K562 (cell line): ENCODE results near the gene MAP7D1. TPM values are rescaled to one million over a fixed set of nuclear protein-coding genes. Genes with fewer than 3 reads are reported as not detected.
A peak's percentile ranks its signal among the peaks of the same experiment; 100 is the strongest.

Source experiments
- GMEB1 ChIP-seq: fragments of 250-450 bp; sonication (Bioruptor Pico); IDR thresholded peaks from 2 replicates; pipeline ENCODE4 v1.4.0; 2020; ENCODE audit warnings: mild to moderate bottlenecking
- HDAC1 ChIP-seq, 2 experiments: fragments of 450-650 bp; IDR thresholded peaks; 2 replicates each; pipeline ENCODE4 v1.6.1; 2016 to 2017; ENCODE audit warnings: inconsistent platforms in 1 of 2, mild to moderate bottlenecking in 1 of 2, moderate library complexity in 1 of 2
- MLLT1 ChIP-seq, 2 experiments: fragments of 450-650 bp; IDR thresholded peaks; 2 replicates each; pipeline ENCODE4 v1.6.1; 2016
- NR1H2 ChIP-seq: sonication (generic); formaldehyde crosslinking; IDR thresholded peaks from 2 replicates; pipeline ENCODE4 v1.4.0; 2020; ENCODE audit warnings: mild to moderate bottlenecking, missing genetic modification reagents
- PYGO2 ChIP-seq: fragments of 450-650 bp; IDR thresholded peaks from 2 replicates; pipeline ENCODE4 v1.6.1; 2016; ENCODE audit warnings: mild to moderate bottlenecking, missing genetic modification characterization, moderate library complexity, missing compliant biosample characterization
- SMC3 ChIP-seq: conservative IDR thresholded peaks from 2 replicates; pipeline ENCODE4 v1.6.1; 2011; ENCODE audit warnings: low read depth, low read length, improper control_type of control experiment; ENCODE audit not compliant: insufficient read depth
- SRF ChIP-seq, 2 experiments: fragments of 250-450, 450-650 bp in 1 of 2; sonication (Bioruptor Pico) in 1 of 2; sonication (generic) in 1 of 2; formaldehyde crosslinking; IDR thresholded peaks; 2 replicates each; pipeline versions ENCODE4 v1.5.0 to v1.5.1; 2020 to 2022; ENCODE audit warnings: mild to moderate bottlenecking in 1 of 2, missing genetic modification reagents in 1 of 2
- TGIF2 ChIP-seq: sonication (generic); formaldehyde crosslinking; IDR thresholded peaks from 2 replicates; pipeline ENCODE4 v1.8.1; 2022; ENCODE audit warnings: mild to moderate bottlenecking, missing genetic modification reagents, moderate library complexity
- TOE1 ChIP-seq, 2 experiments: fragments of 450-650 bp in 1 of 2; sonication (generic) in 1 of 2; formaldehyde crosslinking in 1 of 2; IDR thresholded peaks; 2 replicates each; pipeline versions ENCODE4 v1.7.1 to v1.8.0; 2016 to 2022; ENCODE audit warnings: borderline replicate concordance in 2 of 2, mild to moderate bottlenecking in 2 of 2, antibody characterized with exemption in 1 of 2, inconsistent platforms in 1 of 2, low read depth in 1 of 2, missing genetic modification reagents in 1 of 2, moderate library complexity in 1 of 2
- ZBTB49 ChIP-seq: sonication (generic); formaldehyde crosslinking; IDR thresholded peaks from 2 replicates; pipeline ENCODE4 v1.8.0; 2022; ENCODE audit warnings: missing genetic modification reagents, mild to moderate bottlenecking, borderline replicate concordance
- ZNF75A ChIP-seq: fragments of 450-650 bp; formaldehyde crosslinking; IDR thresholded peaks from 2 replicates; pipeline ENCODE4 v1.4.0; 2020; ENCODE audit warnings: mild to moderate bottlenecking
- polyA plus RNA-seq, 8 experiments: library from polyadenylated mRNA; depleted of rRNA in 4 of 8; stranded (reverse) in 5 of 8; unstranded in 3 of 8; fragments of >200 nt; fragmentation: Nextera tagmentation in 2 of 8; fragmentation: Illumina TruSeq in 1 of 8; extraction: Ambion mirVana in 2 of 8; extraction: Trizol in 1 of 8; gene quantifications; 2 replicates each; pipeline versions ENCODE4 v1.2.1 to v1.2.3, GENCODE V29; 2011 to 2014; ENCODE audit warnings: inconsistent platforms in 1 of 8, missing spikeins in 1 of 8
- total RNA-seq, 7 experiments: library from RNA; depleted of rRNA in 6 of 7; stranded (reverse); fragments of >200 nt in 6 of 7; fragmentation: Illumina TruSeq in 2 of 7; extraction: Trizol in 2 of 7; gene quantifications; 2 replicates each; pipeline versions ENCODE4 v1.2.1 to v1.2.3, GENCODE V29; 2011 to 2021; ENCODE audit warnings: low replicate concordance in 1 of 7
- TF ChIP-seq, protein P1 (sequence below): fragments of 450-650 bp; IDR thresholded peaks from 2 replicates; pipeline ENCODE4 v1.6.1; 2016
- TF ChIP-seq, protein P2 (sequence below): fragments of 250-450 bp; sonication (Bioruptor Pico); IDR thresholded peaks from 2 replicates; pipeline ENCODE4 v1.5.0; 2021
- TF ChIP-seq, protein P3 (sequence below): fragments of 450-650 bp; IDR thresholded peaks from 2 replicates; pipeline ENCODE4 v1.7.1; 2018; ENCODE audit warnings: mild to moderate bottlenecking, low read depth; ENCODE audit not compliant: partially characterized antibody

MAP7D1 gene
- total and polyA plus RNA-seq, 9 of the 15 experiments (the other 6 are each of a cell fraction or from before 2014, with no cell fraction given) = 3.6 to 108 (median 34.5) TPM

- TF ChIP-seq PYGO2 (tag) = no peak
- TF ChIP-seq GMEB1 (CRISPR knock-in tag) = 0 out of 2 replicates have a peak, but pooled peaks have one; percentile 22
- TF ChIP-seq HDAC1 (IDR thresholded peaks at IDR 0.05) = peak in 1 of 2 experiments; percentile 80; a peak in 1 of 4 replicates
- TF ChIP-seq, protein P1, sequence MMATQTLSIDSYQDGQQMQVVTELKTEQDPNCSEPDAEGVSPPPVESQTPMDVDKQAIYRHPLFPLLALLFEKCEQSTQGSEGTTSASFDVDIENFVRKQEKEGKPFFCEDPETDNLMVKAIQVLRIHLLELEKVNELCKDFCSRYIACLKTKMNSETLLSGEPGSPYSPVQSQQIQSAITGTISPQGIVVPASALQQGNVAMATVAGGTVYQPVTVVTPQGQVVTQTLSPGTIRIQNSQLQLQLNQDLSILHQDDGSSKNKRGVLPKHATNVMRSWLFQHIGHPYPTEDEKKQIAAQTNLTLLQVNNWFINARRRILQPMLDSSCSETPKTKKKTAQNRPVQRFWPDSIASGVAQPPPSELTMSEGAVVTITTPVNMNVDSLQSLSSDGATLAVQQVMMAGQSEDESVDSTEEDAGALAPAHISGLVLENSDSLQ = peak; percentile 52; the same call in 1 of the 2 replicates
- 0 out of 2 replicates have a peak, but pooled peaks have one; percentile 3 for TF ChIP-seq SMC3
- TF ChIP-seq TOE1 (IDR thresholded peaks at IDR 0.05; ENCODE audit: borderline replicate concordance) = peak; percentile 73
- no peak for TF ChIP-seq TOE1 (CRISPR knock-in tag; IDR thresholded peaks at IDR 0.05; ENCODE audit: borderline replicate concordance, low read depth)
- TF ChIP-seq NR1H2 (CRISPR knock-in tag) = no peak
- TF ChIP-seq, protein P2, sequence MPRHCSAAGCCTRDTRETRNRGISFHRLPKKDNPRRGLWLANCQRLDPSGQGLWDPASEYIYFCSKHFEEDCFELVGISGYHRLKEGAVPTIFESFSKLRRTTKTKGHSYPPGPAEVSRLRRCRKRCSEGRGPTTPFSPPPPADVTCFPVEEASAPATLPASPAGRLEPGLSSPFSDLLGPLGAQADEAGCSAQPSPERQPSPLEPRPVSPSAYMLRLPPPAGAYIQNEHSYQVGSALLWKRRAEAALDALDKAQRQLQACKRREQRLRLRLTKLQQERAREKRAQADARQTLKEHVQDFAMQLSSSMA (CRISPR knock-in tag) = 0 out of 2 replicates have a peak, but pooled peaks have one; percentile 20
- TF ChIP-seq, protein P3, sequence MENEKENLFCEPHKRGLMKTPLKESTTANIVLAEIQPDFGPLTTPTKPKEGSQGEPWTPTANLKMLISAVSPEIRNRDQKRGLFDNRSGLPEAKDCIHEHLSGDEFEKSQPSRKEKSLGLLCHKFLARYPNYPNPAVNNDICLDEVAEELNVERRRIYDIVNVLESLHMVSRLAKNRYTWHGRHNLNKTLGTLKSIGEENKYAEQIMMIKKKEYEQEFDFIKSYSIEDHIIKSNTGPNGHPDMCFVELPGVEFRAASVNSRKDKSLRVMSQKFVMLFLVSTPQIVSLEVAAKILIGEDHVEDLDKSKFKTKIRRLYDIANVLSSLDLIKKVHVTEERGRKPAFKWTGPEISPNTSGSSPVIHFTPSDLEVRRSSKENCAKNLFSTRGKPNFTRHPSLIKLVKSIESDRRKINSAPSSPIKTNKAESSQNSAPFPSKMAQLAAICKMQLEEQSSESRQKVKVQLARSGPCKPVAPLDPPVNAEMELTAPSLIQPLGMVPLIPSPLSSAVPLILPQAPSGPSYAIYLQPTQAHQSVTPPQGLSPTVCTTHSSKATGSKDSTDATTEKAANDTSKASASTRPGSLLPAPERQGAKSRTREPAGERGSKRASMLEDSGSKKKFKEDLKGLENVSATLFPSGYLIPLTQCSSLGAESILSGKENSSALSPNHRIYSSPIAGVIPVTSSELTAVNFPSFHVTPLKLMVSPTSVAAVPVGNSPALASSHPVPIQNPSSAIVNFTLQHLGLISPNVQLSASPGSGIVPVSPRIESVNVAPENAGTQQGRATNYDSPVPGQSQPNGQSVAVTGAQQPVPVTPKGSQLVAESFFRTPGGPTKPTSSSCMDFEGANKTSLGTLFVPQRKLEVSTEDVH = peak; percentile 20
- TF ChIP-seq ZBTB49 (CRISPR knock-in tag) = no peak
- TF ChIP-seq SRF (CRISPR knock-in tag; IDR thresholded peaks at IDR 0.05) = 0 out of 4 replicates have a peak, but pooled peaks of 1 of the 2 experiments have one; percentile 33
- TF ChIP-seq MLLT1 (IDR thresholded peaks at IDR 0.05) = no peak
- TF ChIP-seq ZNF75A (CRISPR knock-in tag) = no peak
- peak; percentile 57 for TF ChIP-seq TGIF2 (CRISPR knock-in tag)
Observed at GRCh38 chr1:36156329-36157114, 562 bp downstream of the MAP7D1 start (continued).
